IPS-18c (cell line): ENCODE measurements around the gene MCRIP2.
"Not testable (repeated sequence)": the region's sequence is repeated elsewhere in the genome, so short reads cannot be mapped to it uniquely, and the experiment has no call there.

Experiments
- H3K4me3 ChIP-seq: 2 replicates; pipeline ENCODE4 v1.7.0; 2013; ENCODE audit warnings: low read depth, mild to moderate bottlenecking, low read length, moderate library complexity; ENCODE audit not compliant: insufficient read depth
- H3K9me3 ChIP-seq: one replicate; pipeline ENCODE4 v1.6.1; 2013; ENCODE audit warnings: mild to moderate bottlenecking, low read length, moderate library complexity; ENCODE audit not compliant: control insufficient read depth, insufficient read depth

MCRIP2 gene

DNA sequence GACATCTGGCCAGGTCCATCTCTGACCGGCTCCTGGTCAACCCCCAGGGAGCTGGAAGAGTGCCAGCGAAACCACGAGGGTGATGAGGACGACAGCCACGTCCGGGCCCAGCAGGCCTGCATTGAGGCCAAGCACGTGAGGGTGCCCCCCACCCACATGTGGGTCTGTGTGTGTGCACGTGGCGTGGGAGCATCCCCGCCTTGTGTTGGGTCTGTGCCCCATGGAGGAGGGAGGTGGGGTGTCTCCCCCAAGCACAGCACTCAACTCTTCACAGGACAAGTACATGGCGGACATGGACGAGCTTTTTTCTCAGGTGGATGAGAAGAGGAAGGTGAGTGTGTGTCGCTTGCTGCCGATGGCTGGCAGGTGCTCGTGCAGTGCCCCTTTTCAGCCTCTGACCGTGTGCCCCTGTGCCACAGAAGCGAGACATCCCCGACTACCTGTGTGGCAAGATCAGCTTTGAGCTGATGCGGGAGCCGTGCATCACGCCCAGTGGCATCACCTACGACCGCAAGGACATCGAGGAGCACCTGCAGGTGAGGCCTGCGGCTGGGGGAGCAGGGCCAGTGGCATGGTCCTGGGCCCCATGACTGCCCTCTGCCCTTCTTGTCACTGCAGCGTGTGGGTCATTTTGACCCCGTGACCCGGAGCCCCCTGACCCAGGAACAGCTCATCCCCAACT is 40.3 kb downstream of the MCRIP2 start:
- H3K9me3 ChIP-seq, result no peaks in the 10 kb centered on the region
- H3K4me3 ChIP-seq, result peak overlapping the region; percentile 80

DNA sequence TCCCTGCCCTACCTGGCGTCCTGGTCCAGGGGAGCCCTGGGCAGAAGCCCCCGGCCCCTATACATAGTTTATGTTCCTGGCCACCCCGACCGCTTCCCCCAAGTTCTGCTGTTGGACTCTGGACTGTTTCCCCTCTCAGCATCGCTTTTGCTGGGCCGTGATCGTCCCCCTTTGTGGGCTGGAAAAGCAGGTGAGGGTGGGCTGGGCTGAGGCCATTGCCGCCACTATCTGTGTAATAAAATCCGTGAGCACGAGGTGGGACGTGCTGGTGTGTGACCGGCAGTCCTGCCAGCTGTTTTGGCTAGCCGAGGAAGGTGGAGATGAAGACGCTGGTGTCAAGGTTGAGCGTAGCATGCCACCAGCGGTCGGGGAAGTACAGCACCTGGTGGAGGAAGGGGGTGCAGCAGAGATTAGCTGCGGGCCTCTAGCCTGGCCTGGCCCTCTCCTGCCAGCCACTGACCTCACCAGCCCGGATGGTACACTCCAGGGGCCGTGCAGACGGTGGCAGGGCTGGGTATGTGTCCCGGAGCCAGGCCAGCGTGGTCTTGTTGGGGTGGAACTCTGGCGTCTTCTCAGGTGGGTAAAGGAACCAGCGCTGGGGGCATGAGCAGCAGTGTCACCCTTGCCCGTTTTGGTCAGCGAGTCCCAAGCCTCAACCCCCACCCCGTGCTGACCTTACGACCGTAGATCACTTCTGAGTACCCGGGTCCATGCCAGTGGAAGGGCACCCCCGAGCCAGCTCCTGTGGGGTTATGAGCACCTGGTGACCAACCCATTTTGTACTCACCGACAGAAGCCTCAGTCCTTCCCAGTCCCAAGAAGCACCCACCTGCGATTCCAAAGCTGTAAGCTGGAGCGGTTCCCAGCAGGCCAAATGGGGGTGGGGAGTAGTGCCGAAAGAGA is 41.1 kb downstream of the MCRIP2 start:
- H3K4me3 ChIP-seq, result peak overlapping the region; percentile 71
- no peaks in the 10 kb centered on the region for H3K9me3 ChIP-seq

DNA sequence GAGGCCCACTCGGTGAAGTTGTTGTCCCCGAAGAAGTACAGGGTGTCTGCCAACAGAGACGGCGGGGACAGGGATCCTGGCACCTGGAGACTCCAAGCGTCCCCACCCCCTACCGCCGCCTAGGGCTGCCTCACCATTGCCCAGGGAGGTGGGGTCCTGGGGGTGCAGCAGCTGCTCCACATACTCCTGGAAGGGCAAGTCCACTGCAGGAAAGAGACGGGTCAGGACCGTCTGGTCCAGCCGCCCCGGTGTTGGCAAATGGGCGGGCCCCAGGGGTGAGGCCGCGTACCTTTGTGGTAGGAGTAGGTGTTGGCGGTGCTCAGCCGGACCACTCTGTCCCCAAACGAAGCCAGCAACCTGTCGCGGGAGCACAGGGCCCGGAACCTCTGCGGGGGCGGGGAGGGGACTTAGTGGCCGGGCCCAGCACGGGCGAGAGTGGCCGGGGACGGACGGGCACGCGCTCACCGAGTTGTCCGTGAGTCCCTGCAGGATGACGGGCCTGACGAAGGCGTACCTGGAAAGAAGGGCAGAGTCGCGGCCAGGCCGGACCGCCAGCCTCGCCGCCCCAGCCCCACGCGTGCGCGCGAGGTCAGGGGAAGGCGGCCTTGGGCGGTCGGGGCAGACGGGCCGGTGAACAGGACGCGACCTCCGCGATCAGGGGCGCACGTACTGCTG is 41.9 kb downstream of the MCRIP2 start:
- Histone ChIP-seq H3K4me3 (peak overlapping the region; percentile 71), H3K9me3 (no peaks in the 10 kb centered on the region)

DNA sequence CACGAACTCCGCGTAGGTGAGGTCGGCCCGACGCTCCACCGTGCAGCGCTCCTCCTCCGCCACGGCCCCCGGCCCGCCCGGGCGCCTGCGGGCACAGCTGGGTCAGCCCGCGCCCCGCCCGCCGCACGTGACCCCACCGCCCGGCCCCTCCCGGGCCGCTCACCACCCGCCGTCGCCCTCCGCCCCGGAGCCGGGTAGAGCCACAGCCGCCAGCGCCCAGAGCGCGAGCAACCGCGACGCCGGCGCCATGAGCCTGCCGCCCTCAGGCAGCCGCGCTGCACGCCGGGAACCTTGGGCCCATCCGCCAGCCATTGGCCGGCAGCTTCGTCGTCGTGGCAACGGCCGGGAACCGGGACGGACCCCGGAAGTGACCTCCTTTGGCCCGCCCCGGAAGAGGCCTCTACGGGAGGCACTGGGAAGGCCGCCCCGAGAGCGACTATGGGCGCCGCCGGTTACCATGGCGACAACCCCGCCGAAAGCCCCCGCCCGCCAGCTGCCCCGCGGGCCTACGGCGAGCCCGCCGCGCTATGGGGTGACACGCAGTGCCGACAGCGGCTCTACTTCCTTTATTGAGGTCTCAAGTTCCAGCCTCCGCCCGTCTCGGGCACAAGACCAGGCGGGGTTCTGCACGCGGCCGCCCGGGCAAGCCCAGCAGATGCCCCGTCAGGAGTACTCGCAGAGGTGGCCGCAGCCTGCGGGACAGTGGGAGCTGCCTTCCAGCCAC is 42.6 kb downstream of the MCRIP2 start, which contains the start of gene JMJD8:
Gene JMJD8 (minus strand): TSS at position 264 of the 724 bp plus-strand sequence. CDS start 15 bp downstream, at position 249.
- peak within 1 kb of the TSS; percentile 71 for H3K4me3 ChIP-seq
- H3K9me3 ChIP-seq, result no peaks in the 10 kb centered on the region

DNA sequence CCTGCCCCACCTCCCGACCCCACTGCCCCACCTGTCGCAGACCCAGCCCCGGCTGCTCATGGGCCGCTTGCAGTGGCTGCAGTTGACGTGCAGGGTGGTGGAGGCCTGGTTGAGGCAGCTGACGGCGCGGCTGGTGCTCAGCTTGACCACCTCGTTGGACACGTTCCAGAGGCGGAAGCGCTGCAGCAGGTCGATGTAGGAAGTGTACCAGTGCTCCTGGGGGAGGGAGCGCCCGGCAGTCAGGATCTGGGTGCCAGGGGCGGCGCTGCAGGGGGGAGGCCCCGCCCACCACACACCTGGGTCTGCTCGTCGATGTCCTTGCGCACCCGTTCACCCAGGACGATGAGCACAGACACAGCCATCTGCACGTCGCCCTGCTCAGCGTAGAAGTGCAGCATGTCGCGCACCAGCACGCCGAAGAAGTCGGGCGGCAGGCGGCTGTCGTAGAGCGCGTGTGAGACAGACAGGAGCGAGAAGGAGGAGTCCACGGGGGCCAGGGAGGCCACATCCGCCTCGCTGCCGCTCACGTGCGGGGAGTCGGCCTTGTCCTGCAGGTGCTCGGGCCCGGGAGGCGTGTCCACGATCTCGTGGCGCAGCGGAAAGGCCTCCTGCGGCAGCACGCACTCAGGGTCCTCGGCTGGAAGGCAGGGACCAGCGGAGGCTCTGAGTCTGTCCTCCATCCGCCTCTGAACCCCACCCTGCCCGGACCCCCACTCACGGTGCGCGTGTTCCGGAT is 43.5 kb downstream of the MCRIP2 start:
- Histone ChIP-seq H3K4me3 (no peak overlapping the region), H3K9me3 (no peaks in the 10 kb centered on the region)

DNA sequence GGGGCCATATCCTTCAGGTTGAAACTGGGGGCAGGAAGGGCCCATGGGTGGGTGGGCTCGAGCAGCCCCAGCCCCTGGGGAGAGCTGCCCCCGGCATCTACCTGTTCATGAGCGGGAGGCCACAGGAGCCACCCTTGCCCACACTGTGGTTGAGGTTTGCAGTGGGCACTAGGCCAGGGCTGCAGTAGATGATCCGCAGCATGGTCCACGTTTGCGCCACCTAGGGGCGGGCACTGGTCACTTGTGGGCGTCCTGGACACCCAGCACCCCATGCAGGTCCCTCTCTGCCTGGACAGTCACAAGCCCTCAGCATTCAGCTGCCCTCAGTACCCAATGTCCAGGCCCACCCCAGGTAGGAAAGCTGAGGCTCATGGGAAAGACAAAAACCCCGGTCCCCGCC is 44.3 kb downstream of the MCRIP2 start:
- H3K4me3 ChIP-seq, result no peak overlapping the region
- no peaks in the 10 kb centered on the region for H3K9me3 ChIP-seq

DNA sequence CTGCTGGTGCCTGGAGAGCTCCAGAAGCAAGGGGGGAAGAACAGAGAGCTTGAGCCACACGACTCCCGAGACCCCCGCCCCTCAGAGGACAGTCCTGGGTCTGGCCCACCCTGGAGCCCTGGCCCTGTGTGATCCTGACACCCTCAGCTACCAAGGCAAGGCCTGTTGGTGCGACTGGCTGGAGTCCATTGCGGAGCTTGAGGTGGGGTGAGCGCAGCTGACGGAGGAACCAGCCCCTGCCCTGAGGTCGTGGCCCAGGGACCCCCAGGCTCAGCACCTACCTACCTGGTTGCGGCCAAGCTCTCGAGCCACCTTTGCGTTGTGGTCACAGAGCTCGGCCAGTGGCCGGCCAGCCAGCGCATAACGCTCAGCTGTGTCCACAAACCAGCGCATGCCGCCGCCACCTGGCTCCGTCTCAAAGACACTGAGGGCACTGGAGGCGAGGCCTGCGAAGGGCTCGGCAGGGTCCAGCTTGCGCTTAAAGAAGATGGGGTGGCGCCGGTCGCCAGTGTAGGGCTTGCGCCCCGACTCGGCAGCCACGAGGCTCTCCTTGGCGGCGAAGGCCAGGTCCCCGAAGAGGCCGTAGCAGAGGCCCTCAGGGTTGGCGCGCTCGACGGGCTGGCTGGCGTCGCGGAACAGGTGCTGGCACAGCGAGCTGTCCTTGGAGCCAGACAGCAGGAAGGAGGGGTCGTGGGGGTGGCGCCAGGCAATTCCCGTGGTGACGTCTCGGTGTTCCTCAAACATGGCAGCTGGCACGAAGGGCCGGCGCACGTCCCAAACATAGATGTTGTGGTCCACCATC is 45.0 kb downstream of the MCRIP2 start:
- no peak overlapping the region for H3K4me3 ChIP-seq
- H3K9me3 ChIP-seq, result no peaks in the 10 kb centered on the region

DNA sequence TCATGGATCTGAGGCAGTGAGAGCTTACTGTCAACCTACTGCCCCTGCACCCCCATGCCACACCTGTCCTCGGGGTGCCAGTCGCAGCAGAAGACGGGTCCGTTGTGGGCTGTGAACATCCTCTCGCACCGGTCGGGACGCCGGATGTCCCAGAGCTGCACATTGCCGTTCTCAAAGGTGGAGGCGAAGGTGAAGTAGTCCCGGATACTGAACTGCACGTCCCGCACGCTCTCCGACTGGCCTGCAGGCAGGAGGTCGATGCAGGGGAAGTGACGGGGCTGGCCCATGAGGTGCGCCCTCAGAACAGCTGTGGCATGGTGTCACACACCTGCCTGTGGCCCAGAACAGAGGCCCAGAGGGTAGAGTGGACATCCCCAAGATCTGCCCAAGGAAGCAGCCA is 45.9 kb downstream of the MCRIP2 start:
- Histone ChIP-seq H3K4me3 (no peak overlapping the region), H3K9me3 (no peaks in the 10 kb centered on the region)

DNA sequence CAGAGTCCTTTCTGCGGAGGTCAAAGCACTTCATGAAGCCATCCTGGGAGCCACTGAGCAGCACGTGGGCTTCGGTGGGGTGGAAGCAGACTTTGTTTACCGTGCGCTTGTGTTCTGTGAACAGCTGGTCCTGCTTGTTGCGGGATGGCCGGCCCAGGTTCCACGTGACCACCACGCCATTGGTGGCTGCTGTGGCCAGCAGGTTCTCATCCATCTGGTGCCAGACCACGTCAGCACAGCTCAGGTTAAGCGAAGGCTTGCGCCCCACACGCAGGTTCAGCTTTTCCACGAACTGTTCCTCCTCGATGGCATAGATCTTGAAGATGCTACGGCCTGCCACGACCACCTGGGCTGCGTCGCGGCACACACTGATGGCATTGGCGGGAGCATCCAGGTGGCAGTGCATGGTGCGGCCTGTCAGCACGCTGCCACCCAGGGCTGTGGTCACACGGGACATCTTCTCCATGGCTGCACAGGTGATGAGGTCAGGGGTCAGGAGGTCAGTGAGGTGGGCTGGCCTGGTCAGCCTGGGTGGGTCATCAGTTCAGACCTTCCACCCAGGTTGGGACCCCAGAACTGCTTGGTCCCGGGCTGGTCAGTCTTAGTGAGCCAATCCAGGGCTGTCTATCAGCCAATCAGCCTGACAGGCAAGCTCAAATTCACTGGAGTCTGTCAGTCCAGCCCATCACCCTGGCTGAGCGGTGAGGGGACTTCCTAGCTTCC is 47.7 kb downstream of the MCRIP2 start:
- Histone ChIP-seq H3K9me3 (no peaks in the 10 kb centered on the region), H3K4me3 (peak overlapping the region; percentile 92)

DNA sequence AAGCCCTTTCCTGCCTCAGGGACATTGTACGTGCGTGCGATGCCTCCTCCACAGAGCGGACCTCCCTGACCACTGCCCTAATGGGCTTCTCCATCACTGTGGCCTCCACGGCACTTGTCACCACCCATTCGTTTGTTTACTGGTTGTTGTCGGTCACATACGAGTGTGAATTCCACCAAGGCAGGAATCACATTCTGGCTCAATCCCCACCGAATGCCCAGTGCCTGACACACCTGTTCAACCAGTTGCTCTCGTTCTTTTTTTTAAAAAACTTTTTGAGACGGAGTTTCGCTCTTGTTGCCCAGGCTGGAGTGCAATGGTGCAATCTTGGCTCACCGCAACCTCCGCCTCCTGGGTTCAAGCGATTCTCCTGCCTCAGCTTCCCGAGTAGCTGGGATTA is 49.6 kb downstream of the MCRIP2 start:
- H3K4me3 ChIP-seq, H3K9me3 ChIP-seq: not testable (repeated sequence)

DNA sequence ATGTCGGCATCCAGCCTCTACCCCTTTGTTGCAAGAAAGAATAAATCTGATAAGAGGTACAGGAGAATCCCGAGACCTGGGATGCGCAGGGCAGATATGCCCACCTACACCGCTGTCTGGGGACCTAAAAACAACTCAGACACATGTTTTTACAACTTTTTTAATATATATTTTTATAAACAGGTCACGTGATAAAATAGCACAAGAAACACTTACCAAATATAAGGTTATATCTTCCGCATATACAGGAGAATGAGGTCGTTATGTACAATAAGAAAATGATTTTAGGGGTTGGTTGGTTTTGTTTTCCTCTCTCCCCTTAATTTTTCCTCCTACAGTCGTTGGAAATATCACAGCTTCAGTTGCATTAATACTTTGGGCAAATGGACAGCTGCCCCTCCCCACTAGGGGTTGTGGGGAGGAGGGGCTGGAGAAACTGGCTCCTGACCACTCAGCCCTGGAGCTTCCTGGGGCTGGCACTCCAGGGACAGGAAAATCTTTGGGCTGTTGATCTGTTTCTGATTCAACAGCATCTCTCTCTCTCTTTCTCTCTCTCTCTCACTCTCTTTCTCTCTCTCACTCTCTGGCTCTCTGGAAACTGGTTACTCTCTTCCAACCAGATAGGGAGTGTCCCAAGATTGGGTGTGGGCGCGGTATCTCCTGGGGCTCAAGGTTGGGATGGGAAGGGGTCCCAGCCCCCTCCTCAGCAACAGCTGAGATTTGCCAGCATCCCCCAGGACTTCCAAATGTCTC is 50.9 kb downstream of the MCRIP2 start:
- Histone ChIP-seq H3K9me3 (no peaks in the 10 kb centered on the region), H3K4me3 (no peak overlapping the region)

DNA sequence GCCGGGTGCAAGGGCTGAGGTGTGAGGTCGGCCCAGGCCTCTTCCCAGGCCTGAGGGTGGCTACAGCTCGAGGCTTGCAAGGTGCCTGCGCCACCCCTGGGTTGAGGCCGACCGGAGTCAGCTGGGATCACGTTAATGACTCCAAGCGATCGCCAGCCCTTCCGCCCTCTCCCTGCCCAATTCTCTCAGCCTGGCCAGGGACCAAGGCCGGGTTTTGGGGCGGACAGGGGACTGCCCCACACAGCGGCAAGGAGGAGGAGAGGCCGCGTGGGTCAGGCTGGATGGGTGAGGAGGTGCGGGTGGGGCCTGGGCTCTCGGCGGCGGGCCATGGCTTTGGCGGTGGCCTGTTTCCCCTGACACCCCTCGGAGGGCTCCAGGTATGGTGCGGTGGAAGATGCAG is 51.7 kb downstream of the MCRIP2 start:
- H3K4me3 ChIP-seq, result peak overlapping the region; percentile 57

DNA sequence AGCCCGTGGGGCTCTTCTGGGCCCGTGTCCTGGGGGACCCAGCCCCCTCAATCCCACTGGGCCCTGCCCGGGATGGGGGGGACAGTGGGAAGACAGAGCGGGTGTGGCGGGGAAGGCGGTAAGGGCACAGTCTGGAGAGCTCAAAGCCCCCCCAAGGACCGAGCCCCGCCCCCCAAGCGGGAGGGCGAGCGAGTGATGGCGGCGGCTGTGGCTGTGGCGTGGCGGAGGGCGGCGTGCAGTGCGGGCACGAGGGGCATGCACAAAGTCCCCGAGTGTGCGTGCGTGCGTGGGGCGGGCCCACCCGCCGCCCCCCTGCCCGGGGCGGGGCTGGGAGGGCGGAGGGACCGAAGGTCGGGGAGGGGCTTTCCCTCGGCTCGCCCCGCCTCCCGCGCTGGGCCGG is 52.1 kb downstream of the MCRIP2 start:
- H3K4me3 ChIP-seq, result peak overlapping the region; percentile 57
- H3K9me3 ChIP-seq, result no peaks in the 10 kb centered on the region

More for the DNA sequence above, 51.7 kb downstream of the MCRIP2 start:
- no peaks in the 10 kb centered on the region for H3K9me3 ChIP-seq

DNA sequence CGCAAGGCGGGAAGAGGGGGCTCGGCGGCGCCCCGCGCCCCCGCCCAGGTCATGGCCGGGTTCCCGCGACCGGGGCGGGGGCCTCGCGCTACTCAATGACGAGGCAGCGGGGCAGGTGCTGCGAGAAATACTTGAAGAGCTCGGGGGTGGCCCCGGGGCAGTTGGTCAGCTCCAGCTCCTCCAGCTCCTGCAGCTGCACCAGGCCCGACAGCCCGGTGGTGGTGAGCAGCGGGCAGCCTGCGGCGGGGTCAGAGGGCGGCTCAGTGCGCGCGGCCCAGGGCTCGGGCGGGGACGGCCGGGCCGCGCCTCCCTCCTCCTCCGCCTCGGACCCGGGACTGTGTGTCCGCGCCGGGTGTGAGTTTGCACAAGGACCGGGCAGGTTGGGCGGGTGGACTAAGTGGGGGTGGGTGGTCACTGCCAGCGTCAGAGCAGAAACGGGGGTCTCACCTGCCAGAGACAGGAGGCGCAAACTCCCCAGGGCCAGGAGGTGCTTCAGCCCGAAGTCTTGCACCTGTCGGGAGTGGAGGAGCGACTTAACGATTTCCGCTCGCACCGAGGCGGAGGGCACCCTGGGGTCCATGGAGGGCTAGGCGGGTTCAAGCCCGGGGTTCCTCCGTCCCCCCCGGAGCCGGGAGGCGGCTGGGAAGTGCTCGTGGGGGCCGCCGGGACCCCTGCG is 52.7 kb downstream of the MCRIP2 start:
- Histone ChIP-seq H3K9me3 (no peaks in the 10 kb centered on the region), H3K4me3 (peak overlapping the region; percentile 57)
